Lung (tissue), 12 donors: ENCODE results near the gene SMG6. TPM values are rescaled to one million over a fixed set of nuclear protein-coding genes. Genes with fewer than 3 reads are reported as not detected.

Experiments used
- ATAC-seq: fragments of 200-7000 bp; cut with Tn5 transposase; one replicate; pipeline ENCODE4 v1.9.1; 2020; ENCODE audit warnings: moderate number of reproducible peaks; ENCODE audit not compliant: insufficient read depth, low FRiP score
- DNase-seq, 3 donors: peaks; one replicate each; pipeline ENCODE4 v3.0.0-alpha.2; 2013 to 2017
- H3K27ac ChIP-seq, 2 donors: one replicate each; pipeline ENCODE4 v1.5.1; 2013; ENCODE audit warnings: mild to moderate bottlenecking in 2 of 2, moderate library complexity in 2 of 2, control low read depth in 1 of 2, inconsistent platforms in 1 of 2, low read depth in 1 of 2, low read length in 1 of 2
- H3K27me3 ChIP-seq, 3 donors: one replicate each; pipeline ENCODE4 v1.5.1; 2013; ENCODE audit warnings: low read length in 2 of 3; ENCODE audit not compliant: control insufficient read depth in 3 of 3, insufficient read depth in 3 of 3
- H3K36me3 ChIP-seq, 4 donors: one replicate each; pipeline ENCODE4 v1.5.1; 2013; ENCODE audit warnings: low read length in 4 of 4, mild to moderate bottlenecking in 1 of 4, moderate library complexity in 1 of 4; ENCODE audit not compliant: control insufficient read depth in 4 of 4, insufficient read depth in 4 of 4
- H3K4me1 ChIP-seq, 5 donors: one replicate each; pipeline ENCODE4 v1.5.1; 2013; ENCODE audit warnings: low read length in 5 of 5, mild to moderate bottlenecking in 2 of 5, moderate library complexity in 1 of 5; ENCODE audit not compliant: control insufficient read depth in 5 of 5, insufficient read depth in 5 of 5
- H3K4me3 ChIP-seq: one replicate; pipeline ENCODE4 v1.5.1; 2013; ENCODE audit warnings: mild to moderate bottlenecking, control low read depth, moderate library complexity
- H3K9ac ChIP-seq, 2 donors: one replicate each; pipeline ENCODE4 v1.5.1; 2013; ENCODE audit warnings: low read length in 2 of 2, control low read depth in 1 of 2; ENCODE audit not compliant: insufficient read depth in 1 of 2
- H3K9me3 ChIP-seq, 4 donors: one replicate each; pipeline ENCODE4 v1.5.1; 2013; ENCODE audit warnings: low read length in 3 of 4, mild to moderate bottlenecking in 1 of 4, moderate library complexity in 1 of 4; ENCODE audit not compliant: control insufficient read depth in 4 of 4, insufficient read depth in 3 of 4
- CTCF ChIP-seq: IDR thresholded peaks from 2 replicates; pipeline ENCODE4 v1.5.1; 2012; ENCODE audit warnings: mild to moderate bottlenecking; ENCODE audit errors: control extremely low read depth, extremely low read depth
- WGBS, 2 donors: extraction: QIAGEN DNeasy Blood & Tissue Kit; methylation state at CpG; one replicate each; pipeline ENCODE4 v1.1.7; 2013; 5-methylcytosine and 5-hydroxymethylcytosine counted together
- polyA plus RNA-seq, 2 donors: library from polyadenylated mRNA; stranded (reverse); fragments of 200-250 nt; gene quantifications; one replicate each; pipeline ENCODE4 v1.2.1, GENCODE V29; 2013
- total RNA-seq, 2 donors: library from RNA; depleted of rRNA in 1 of 2; stranded (reverse); fragments of >200 nt in 1 of 2; gene quantifications; one replicate each; pipeline ENCODE4 v1.2.1, GENCODE V29; 2014 to 2021
- donor health status: control.
- donor health status: control.
- donor health status: Bipolar disorder and iron deficiency.
- donor health status: healthy.
- donor health status: DM: yes; HTN: yes; CAD: no.

Gene SMG6
- total and polyA plus RNA-seq, 4 donors, result 17.6 to 45.1 (median 28.9) TPM

DNA sequence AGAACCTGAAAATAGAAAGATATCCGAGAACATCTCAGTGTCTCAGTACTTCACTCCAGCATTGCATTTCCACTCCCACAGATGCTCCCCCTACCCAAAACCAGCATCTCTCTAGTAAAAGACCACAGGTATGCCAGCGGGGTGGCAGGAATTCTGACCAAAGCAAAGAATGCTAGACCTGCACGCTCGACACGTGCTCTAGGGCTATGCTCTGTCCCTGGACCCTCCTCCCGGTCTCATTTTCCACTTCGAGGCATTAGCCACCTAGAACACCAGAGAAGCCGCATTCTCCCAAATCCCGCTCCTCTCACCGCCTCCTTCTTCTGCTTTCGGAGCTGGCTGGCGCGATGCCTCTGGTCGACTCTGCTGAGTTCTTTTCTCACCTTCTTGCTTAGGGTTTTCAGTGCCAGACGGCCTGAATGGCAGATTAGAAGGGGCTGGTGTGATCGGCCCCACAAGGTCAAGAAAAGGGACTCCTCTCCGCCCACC is 32.2 kb upstream of the SMG6 start:
- TF ChIP-seq CTCF, result no peak
- no peaks in the 10 kb centered on the region for H3K27me3 ChIP-seq
- ATAC-seq, result no peak
- DNase-seq, result no peak
- H3K4me1 ChIP-seq, result peaks cover 3 to 14% (median 6%) of the 10 kb centered on the region in 5 donors
- H3K9me3 ChIP-seq, result no peaks in the 10 kb centered on the region
- peak overlapping the region; percentile 84 for H3K4me3 ChIP-seq
- WGBS, 2 donors, result 3 to 4% methylated on average over 17 of the region's 17 CpGs
- peak overlapping the region; percentile 0 to 77 for H3K27ac ChIP-seq
- H3K36me3 ChIP-seq, result peaks cover 10 to 38% (median 29%) of the 10 kb centered on the region in 4 donors
- H3K9ac ChIP-seq, result peak overlapping the region; percentile 36 to 69

DNA sequence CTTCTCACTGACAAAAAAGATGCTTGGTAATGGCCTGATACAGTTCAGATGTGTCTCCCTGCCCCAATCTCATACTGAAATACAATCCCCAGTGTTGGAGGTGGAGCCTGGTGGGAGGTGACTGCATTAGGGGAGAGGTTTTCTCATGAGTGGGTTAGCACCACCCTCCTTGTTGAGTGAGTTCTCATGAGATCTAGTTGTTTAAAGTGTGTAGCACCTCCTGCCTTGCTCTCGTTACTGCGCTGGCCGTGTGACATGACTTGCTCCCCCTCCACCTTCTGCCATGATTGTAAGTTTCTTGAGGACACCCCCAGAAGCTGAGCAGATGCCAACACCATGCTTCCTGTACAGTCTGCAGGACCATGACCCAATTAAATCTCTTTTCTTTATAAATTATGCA is 27.7 kb upstream of the SMG6 start:
- H3K9ac ChIP-seq, result no peak overlapping the region
- no peak overlapping the region for H3K27ac ChIP-seq
- no peak for ATAC-seq
- H3K4me3 ChIP-seq, result no peak overlapping the region
- no peaks in the 10 kb centered on the region for H3K27me3 ChIP-seq
- H3K9me3 ChIP-seq, result no peaks in the 10 kb centered on the region
- WGBS, 2 donors, result 59 to 86% methylated on average over 3 of the region's 3 CpGs
- H3K36me3 ChIP-seq, result peaks cover 29 to 55% (median 50%) of the 10 kb centered on the region in 4 donors
- peaks cover 3 to 7% (median 4%) of the 10 kb centered on the region in 5 donors for H3K4me1 ChIP-seq
- TF ChIP-seq CTCF, result no peak
- DNase-seq, result no peak

GRCh38 chr17:2323629-2324314 is 20.2 kb upstream of the SMG6 start:
- H3K27me3 ChIP-seq, result no peaks in the 10 kb centered on the region
- no peak overlapping the region for H3K27ac ChIP-seq
- WGBS, 2 donors, result 85 to 86% methylated on average over 2 of the region's 2 CpGs
- no peak for TF ChIP-seq CTCF
- no peak for DNase-seq
- no peaks in the 10 kb centered on the region for H3K4me1 ChIP-seq
- no peak for ATAC-seq
- no peaks in the 10 kb centered on the region for H3K9me3 ChIP-seq
- H3K4me3 ChIP-seq, result no peak overlapping the region
- H3K36me3 ChIP-seq, result peaks cover 24 to 47% (median 34%) of the 10 kb centered on the region in 4 donors
- H3K9ac ChIP-seq, result no peak overlapping the region
